Stimulated activated CD4-positive, alpha-beta T cell treated with anti-CD3 and anti-CD28 coated beads, Interleukin-1b, Interleukin-23, amount 100 ng/mL, for 48 hours (primary cell): ENCODE measurements around the gene PPP1R10.
"Not testable (repeated sequence)": the region's sequence is repeated elsewhere in the genome, so short reads cannot be mapped to it uniquely, and the experiment has no call there.

Source experiments
- DNase-seq: peaks from one replicate; pipeline ENCODE4 v3.0.0-alpha.2; 2020

Gene PPP1R10

GRCh38 chr6:30616811-30617564, at the start of gene PPP1R10:
TSS of gene PPP1R10 (minus strand) at chr6:30617243. CDS start at chr6:30609944, 7,299 bp downstream.
- peak; percentile 99 for DNase-seq

DNA sequence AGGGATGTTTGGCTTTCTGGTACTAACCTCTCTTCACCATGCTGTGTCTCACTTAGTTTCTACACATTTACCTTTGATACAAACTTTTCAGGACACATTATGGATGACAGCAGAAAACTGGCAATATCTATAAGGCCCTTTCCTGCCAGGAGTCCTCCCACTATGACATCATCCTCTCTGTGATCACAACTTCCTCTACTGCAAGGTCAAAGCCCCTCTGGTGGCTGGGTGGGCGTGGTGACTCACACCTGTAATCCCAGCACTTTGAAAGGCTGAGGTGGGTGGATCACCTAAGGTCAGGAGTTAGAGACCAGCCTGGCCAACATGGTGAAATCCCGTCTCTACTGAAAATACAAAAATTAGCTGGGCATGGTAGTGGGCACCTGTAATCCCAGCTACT, 49.3 kb upstream of the PPP1R10 start:
- peak; percentile 61 for DNase-seq

- DNase-seq: no peak
Measured at GRCh38 chr6:30664994-30665767, 48.1 kb upstream of the PPP1R10 start.

- not testable (repeated sequence) for DNase-seq
Measured at GRCh38 chr6:30657922-30658321, 40.9 kb upstream of the PPP1R10 start.

- DNase-seq: no peak
Measured at GRCh38 chr6:30657454-30657853, 40.4 kb upstream of the PPP1R10 start.

GRCh38 chr6:30656513-30656912, 39.5 kb upstream of the PPP1R10 start:
- no peak for DNase-seq

- DNase-seq: no peak
Measured at GRCh38 chr6:30655743-30656094, 38.7 kb upstream of the PPP1R10 start.

GRCh38 chr6:30654798-30655742, 38.0 kb upstream of the PPP1R10 start:
- no peak for DNase-seq

- DNase-seq: no peak
Measured at GRCh38 chr6:30651143-30651542, 34.1 kb upstream of the PPP1R10 start.

GRCh38 chr6:30647242-30648116, 30.4 kb upstream of the PPP1R10 start:
- DNase-seq: peak; percentile 80

DNA sequence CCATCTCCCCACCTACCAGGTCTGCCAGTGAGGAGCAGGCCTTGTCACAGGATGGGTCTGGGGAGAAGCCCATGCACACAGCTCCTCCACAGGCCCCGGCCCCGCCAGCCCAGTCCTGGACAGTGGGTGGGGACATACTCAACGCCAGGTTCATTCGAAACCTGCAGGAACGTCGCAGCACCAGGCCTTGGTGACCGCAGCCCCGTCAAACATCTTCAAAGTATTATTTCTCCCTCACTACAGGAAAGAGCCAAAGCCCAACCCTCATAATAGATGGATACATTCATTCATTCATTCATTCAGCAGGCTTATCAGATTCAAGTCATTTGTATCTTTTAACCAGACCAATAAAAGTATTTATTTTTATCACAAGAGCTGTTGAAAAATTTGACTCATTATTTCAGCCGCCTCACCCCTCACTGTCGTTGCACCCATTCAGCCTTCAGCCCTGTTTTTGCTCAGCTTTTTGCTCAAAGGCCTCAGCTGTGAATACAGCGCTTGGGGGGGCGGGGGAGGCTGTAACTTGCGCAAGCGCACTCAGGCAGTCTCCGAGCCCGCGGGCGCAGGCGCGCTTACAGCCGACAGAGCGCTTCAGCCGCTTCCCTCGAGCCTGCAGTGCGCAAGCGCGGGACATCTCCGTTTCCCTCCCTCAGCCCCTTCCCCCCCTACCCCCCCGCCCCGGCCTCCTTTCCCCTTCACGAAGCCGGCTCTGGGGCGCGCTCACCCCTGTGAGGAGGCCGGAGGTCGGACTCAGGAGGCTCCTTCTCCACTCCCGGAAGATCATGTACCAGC, 29.6 kb upstream of the PPP1R10 start, which contains the start of gene C6orf136:
C6orf136 (plus strand) TSS at position 684 of the 792 bp plus-strand sequence; CDS start at position 783, 99 bp downstream.
- peak; percentile 94 for DNase-seq

- DNase-seq: no peak
Measured at GRCh38 chr6:30645989-30646388, 28.9 kb upstream of the PPP1R10 start.

GRCh38 chr6:30644769-30645168, 27.7 kb upstream of the PPP1R10 start:
- no peak for DNase-seq

DNA sequence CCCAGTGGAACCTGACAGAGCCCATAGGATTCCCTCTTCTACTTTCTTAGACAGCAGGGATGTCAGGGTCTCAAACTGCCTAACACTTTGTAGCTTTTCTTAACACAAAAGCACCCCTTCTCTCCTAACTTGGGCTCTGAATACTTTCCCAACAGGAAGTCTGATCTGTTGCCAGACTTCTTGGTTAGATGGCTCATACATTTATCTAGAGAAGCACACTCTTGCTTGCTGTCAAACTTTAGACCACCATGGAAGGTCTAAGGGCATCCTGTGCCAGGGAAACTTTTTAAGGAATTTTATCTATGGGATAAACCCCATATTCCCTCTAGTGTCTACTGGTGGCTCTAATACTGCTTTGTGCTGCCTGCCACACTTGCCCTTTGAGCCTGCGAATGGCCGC, 26.6 kb upstream of the PPP1R10 start:
- no peak for DNase-seq

GRCh38 chr6:30641048-30641447, 24.0 kb upstream of the PPP1R10 start:
- no peak for DNase-seq

GRCh38 chr6:30640481-30640880, 23.4 kb upstream of the PPP1R10 start:
- no peak for DNase-seq

DNA sequence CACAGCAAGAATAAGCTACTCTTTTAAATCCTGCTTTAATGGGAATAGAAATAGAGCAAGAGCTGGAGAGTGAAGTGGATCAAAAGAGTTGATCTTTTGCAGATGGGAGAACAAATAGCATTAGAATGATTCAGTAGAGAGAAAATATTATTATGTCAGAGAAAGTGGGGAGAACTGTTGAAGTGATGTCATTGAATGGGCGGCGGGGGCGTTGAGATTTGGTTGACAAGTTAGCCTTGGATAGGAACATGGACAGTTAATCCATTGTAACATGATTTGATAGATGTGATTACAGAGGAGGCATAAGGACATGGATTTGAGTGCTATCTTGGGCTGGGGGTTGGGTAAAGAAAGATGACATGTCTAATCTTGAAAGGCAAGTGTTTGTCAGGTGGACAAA, 18.8 kb upstream of the PPP1R10 start:
- no peak for DNase-seq

DNA sequence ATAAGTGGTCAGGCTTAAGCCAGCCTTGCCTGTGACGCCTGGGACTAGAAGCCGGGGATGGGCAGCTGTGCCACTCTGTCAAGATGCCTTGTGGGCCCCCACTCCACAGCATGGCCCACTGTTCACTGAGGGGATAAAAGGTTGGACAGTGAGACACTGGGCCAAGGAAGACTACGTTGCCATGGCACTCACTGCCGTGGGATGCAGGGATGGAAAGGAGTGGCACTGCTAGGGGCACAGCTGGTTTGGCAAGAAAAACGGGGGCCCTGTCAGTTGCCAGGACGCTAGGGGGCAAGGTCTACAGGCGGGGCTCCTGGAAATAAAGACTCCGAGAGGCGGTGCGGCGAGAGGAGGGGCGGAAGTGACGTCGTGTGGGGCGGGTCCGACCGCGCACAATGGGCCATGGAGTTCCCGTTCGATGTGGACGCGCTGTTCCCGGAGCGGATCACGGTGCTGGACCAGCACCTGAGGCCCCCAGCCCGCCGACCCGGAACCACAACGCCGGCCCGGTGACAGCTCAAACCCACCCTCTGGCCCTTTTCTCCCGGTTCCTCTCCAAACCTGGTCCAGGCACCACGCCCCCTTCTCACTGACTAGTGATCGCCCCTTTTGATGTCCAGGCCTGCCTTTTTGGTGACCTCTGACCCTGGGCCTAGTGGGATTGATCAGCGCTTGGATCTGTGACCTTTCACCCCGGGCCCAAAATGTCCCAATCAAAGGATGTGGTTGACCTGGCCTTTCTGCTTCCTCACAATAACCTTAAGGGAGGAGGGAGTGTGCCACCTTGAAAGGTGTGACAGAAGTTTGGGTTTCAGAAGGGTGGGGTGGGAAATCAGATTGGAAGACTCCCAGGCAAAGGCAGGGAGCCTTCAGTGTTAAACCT, 9.7 kb upstream of the PPP1R10 start, which contains the start of gene ATAT1:
ATAT1 (plus strand) TSS at position 391 of the 883 bp plus-strand sequence.
- DNase-seq: peak; percentile 83

- DNase-seq: no peak
Measured at GRCh38 chr6:30625511-30625910, 8.5 kb upstream of the PPP1R10 start.

- DNase-seq: no peak
Measured at GRCh38 chr6:30619561-30619960, 2.5 kb upstream of the PPP1R10 start.
